Hematopoietic multipotent progenitor cell treated with erythropoietin and hydrocortisone succinate and interleukin-3 and kit ligand, for 8 days (in vitro differentiated cells): Measurements from ENCODE around the gene NEDD9.

Source experiments
- DNase-seq: peaks from one replicate; pipeline ENCODE4 v3.0.0-alpha.2; 2015

The NEDD9 gene

DNA sequence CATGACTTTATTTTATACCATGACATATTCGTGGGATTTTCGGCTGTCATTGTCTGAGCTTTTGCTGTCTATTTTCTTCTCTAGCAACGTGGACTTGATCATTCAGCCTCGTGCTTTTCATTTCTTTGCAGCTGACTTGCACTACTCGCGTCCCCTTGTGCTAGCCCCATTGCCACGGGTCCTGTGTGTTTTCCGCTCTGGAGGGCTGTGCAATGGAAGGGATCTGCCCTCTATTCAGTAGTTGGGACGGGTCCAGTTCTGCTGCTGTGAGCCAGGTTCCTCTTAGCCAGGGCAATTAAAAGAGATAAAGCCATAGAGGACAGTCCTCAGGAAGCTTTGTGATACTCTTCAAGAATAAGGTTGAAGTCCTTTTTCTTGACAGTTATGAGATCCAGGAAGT lies 17.6 kb downstream of the NEDD9 start:
- DNase-seq, result no peak

DNA sequence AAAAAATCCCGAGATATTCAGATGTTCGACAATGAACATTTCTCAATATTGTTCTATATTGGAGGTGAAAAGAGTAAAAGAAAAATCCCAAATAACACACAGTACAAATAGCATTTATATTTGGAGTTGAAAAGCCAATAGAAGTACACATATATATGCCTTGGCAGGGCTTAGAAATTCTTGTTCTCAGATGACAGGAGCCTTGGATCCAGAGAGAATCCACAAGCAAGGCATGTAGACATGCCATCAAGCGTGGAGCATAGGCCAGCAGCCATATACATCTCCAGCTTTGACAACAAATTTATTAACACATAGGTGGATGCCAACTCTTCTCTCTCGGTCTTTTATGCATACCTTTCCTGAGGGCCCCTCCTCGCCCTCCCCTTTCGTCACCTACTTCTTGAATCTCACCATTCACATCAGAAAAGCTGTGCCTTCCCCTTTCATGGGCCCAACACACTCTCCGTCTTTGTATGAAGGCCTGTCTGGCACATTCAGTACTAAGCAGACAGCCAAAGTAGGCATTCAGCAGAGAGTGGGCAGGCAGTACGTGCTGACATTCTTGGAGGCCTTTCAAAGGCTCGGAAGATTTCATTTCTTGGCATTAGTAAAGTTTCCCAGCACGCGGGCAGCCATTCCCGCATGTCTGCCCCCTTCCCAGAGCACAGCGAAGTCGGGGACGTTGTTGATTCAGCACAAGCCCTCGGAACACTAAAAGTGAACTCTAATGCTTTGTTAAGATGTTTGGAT lies 18.2 kb downstream of the NEDD9 start:
- DNase-seq, result no peak

GRCh38 chr6:11213422-11214021 lies 18.9 kb downstream of the NEDD9 start:
- DNase-seq, result no peak

- DNase-seq, result no peak
Measured at GRCh38 chr6:11212664-11213063, 19.8 kb downstream of the NEDD9 start.

DNA sequence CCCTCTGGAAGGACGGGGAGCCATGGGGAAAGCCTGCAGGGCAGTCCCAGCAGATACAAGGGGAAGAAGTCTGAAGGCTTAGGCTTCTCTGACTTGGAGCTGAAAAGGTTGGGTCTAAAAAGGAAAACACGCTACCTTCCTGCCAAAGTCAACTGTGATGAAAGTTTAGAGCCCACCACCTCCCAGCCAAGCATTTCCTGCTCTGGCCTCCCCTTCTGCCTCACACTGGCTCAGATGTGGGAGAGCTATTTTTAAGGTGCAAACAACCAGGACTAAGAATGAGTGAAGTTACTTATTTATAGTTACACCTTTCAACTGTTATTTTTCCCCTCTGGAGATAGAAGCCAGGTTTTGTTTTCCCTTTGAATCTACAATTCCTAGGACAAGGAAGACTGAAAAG lies 21.2 kb downstream of the NEDD9 start:
- no peak for DNase-seq

- no peak for DNase-seq
Measured at GRCh38 chr6:11210386-11211138, 21.9 kb downstream of the NEDD9 start.

- no peak for DNase-seq
Measured at GRCh38 chr6:11209906-11210305, 22.6 kb downstream of the NEDD9 start.

- no peak for DNase-seq
Measured at GRCh38 chr6:11209369-11209768, 23.1 kb downstream of the NEDD9 start.

- no peak for DNase-seq
Measured at GRCh38 chr6:11208854-11209253, 23.6 kb downstream of the NEDD9 start.

GRCh38 chr6:11208267-11208666 lies 24.2 kb downstream of the NEDD9 start:
- DNase-seq, result no peak

DNA sequence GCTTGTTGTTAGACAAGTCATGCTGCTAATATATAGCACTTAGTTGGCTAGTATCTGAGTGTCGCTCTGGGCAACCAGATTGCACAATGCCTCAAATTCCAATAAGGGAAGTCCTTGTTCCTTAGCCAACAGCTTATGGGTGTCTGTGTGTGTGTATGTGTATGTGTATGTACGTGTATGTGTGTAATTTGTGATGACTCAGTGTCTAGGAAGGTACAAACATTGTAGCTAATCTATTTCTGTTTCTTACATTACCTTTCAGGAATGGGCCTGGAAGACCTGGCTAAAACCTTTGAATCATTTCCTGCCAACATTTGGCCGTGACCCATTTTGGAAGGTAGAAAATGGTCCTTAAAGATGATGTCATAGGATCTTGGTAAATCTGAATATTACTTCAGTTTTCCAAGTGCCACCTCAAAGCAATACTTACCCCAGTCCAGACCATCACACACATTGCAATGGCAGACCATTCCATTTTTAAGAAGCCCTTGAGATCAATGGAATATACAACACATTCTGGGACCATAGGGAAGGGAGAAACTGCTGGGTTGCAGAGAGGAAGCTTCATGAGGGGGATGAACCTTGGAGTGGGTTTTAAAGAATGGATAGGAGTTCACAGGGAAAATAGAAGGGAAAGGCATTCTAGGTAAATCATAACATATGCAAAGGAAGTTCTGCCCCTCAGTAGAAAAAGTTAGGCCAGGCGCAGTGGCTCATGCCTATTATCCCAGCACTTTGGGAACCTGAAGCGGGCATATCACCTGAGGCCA lies 25.1 kb downstream of the NEDD9 start:
- no peak for DNase-seq

GRCh38 chr6:11206576-11206975 lies 25.9 kb downstream of the NEDD9 start:
- DNase-seq, result no peak

- no peak for DNase-seq
Measured at GRCh38 chr6:11204794-11205366, 27.6 kb downstream of the NEDD9 start.

DNA sequence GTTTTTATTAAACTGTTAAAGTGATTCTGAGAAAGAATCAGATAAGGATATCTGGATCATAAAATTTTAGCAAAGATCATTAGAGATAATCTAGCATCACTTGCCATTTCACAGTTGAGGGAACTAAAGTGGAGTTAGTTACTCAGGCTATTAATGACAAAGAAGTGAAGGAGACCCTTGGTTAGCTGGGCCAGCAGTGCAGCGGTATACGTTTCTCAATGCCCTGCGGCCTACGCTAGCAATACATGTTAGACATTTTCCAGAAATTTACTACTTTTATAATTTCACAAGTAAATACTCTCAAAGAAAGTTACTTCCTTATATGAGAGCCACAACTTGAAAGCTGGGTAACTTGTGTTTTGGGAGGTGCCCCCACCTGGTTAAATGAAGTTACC lies 28.5 kb downstream of the NEDD9 start:
- no peak for DNase-seq

GRCh38 chr6:11203306-11204004 lies 29.0 kb downstream of the NEDD9 start:
- no peak for DNase-seq

DNA sequence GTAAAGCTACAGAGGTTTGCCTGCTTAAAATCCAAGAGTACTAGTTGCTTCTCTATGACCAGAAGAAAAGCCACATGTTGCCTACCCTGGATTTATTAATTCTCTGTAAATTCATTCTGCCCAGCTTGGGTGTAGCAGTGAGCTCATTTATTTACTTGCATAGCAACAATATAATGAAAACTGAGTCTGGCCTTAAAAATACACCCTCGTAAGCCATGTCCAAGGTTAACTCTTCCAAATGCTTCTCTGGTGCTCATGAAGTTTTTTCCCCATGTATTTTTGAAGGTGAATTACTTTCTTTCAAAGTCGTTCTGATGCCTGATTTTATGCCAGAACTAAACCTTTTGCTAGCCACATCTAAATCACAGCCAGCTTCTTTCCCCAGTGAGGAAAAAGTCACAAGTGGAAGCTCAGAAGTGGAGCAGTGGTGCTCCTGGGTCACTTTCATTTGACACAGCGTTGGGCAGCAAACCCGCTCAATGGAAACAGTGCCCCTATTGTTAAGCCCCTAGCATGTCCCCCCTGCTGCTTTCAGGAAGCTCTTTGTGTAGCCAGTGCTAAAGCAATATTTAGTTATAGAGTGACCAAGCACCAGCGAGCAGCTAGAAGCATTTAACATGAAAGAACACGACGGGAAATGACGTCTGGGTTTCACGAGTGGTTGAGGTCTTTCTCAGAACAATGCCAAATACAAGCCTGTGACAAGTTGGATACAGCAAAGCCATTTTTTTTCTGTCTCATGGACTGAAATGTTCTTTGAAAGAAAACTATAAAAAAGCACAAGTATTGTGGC lies 29.8 kb downstream of the NEDD9 start:
- DNase-seq, result no peak

DNA sequence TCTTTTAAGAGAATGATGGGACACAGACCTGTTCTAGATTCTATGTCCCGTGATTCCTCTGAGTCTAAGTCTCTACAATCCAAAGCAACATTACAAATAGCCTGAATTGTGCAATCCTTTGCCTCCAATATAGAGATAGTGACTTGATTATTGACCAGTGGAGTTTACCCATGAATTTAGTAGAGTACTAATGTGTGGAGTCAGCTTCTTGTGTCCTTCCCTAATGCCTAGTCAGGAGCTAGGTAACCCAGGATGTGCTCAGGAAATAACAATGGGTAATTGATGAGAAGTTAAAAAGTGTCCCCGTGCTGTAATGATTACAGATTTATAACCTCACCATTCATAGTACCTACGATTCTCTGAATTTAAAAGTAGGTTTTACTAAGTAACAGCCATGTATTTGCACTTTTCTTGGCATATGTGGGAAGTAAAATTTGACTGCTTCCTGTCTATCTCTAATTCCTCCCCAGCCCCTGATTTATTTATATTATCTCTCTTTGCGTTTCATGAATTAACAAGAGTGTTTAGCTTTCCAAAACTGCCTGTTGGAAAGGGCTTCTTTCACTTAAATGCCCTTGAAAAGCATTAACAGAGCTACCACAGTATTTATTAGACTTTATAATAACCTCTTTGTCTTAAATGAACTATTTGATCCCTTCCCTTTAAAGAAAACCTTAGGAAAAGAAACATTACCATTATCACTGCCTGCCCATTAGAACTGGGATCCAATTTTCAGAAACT lies 30.5 kb downstream of the NEDD9 start:
- no peak for DNase-seq

- no peak for DNase-seq
Measured at GRCh38 chr6:11201015-11201414, 31.5 kb downstream of the NEDD9 start.

- DNase-seq, result no peak
Measured at GRCh38 chr6:11200356-11200755, 32.1 kb downstream of the NEDD9 start.
